Activated CD4-positive, CD25-positive, alpha-beta regulatory T cell treated with anti-CD3 and anti-CD28 coated beads, Interleukin-2, amount 50 U/mL, for 24 hours (primary cell): Measurements from ENCODE around the gene TMPRSS3.

Experiments
- ATAC-seq, 2 donors: fragments of 150-1000 bp; cut with Tn5 transposase; one replicate each; pipeline ENCODE4 v1.10.0; 2021; ENCODE audit warnings: mild to moderate bottlenecking in 1 of 2, moderate library complexity in 1 of 2

TMPRSS3 gene

GRCh38 chr21:42406866-42407265, 11.0 kb upstream of the TMPRSS3 start:
- ATAC-seq, result peak; percentile 2 to 4

- peak; percentile 77 to 82 for ATAC-seq
These were observed 10.4 kb upstream of the TMPRSS3 start for GRCh38 chr21:42406201-42406621.

- ATAC-seq, result peak; percentile 16 to 23
These were observed 9.5 kb upstream of the TMPRSS3 start for GRCh38 chr21:42405064-42406013.

- peak in 1 of 2 donors; percentile 7 for ATAC-seq
These were observed 8.7 kb upstream of the TMPRSS3 start for GRCh38 chr21:42404539-42404938.

GRCh38 chr21:42403611-42404231, 7.9 kb upstream of the TMPRSS3 start, which contains the start of gene UBASH3A:
Gene UBASH3A, plus strand, starts transcription at chr21:42403902. Its CDS starts 44 bp downstream, at chr21:42403946.
- ATAC-seq, result peak; percentile 12 to 19

GRCh38 chr21:42401820-42402251, 6.0 kb upstream of the TMPRSS3 start:
- no peak for ATAC-seq

- no peak for ATAC-seq
These were observed 5.3 kb upstream of the TMPRSS3 start for GRCh38 chr21:42401154-42401553.

- ATAC-seq, result peak; percentile 39 to 62
These were observed 4.7 kb upstream of the TMPRSS3 start for GRCh38 chr21:42400525-42400924.

GRCh38 chr21:42398436-42399028, 2.7 kb upstream of the TMPRSS3 start:
- ATAC-seq, result no peak

- no peak for ATAC-seq
These were observed 2.0 kb upstream of the TMPRSS3 start for GRCh38 chr21:42397746-42398394.

- ATAC-seq, result no peak
These were observed 1.2 kb upstream of the TMPRSS3 start for GRCh38 chr21:42396799-42397745.

GRCh38 chr21:42395302-42395701, 550 bp downstream of the TMPRSS3 start:
- ATAC-seq, result no peak

GRCh38 chr21:42393443-42393950, 2.4 kb downstream of the TMPRSS3 start:
- ATAC-seq, result no peak

GRCh38 chr21:42392731-42393442, 3.0 kb downstream of the TMPRSS3 start:
- ATAC-seq, result peak; percentile 96 to 98

- no peak for ATAC-seq
These were observed 4.6 kb downstream of the TMPRSS3 start for GRCh38 chr21:42391297-42391696.

GRCh38 chr21:42390696-42391095, 5.2 kb downstream of the TMPRSS3 start:
- no peak for ATAC-seq

- ATAC-seq, result no peak
These were observed 5.7 kb downstream of the TMPRSS3 start for GRCh38 chr21:42390193-42390592.

GRCh38 chr21:42389449-42389835, 6.4 kb downstream of the TMPRSS3 start:
- ATAC-seq, result no peak

- ATAC-seq, result no peak
These were observed 7.0 kb downstream of the TMPRSS3 start for GRCh38 chr21:42388740-42389448.

GRCh38 chr21:42387843-42388340, 8.0 kb downstream of the TMPRSS3 start:
- ATAC-seq, result no peak
